Measurements from ENCODE around the gene CRIM1. TPM values are rescaled to one million over a fixed set of nuclear protein-coding genes. Genes with fewer than 3 reads are reported as not detected.

CRIM1 gene
- total RNA-seq, 1 experiment from 2014 or later, result 21.7 TPM

- DNase-seq (ENCODE audit: low spot score), result no peak
These were observed 160.7 kb downstream of the CRIM1 start for GRCh38 chr2:36516136-36516870.

- DNase-seq (ENCODE audit: low spot score), result no peak
These were observed 164.9 kb downstream of the CRIM1 start for GRCh38 chr2:36520431-36520830.

GRCh38 chr2:36523153-36523552 lies 167.6 kb downstream of the CRIM1 start:
- DNase-seq (ENCODE audit: low spot score), result no peak

GRCh38 chr2:36525245-36525644 lies 169.7 kb downstream of the CRIM1 start:
- no peak for DNase-seq (ENCODE audit: low spot score)

- no peak for DNase-seq (ENCODE audit: low spot score)
These were observed 170.6 kb downstream of the CRIM1 start for GRCh38 chr2:36526226-36526625.

- no peak for DNase-seq (ENCODE audit: low spot score)
These were observed 172.7 kb downstream of the CRIM1 start for GRCh38 chr2:36528274-36528673.

- no peak for DNase-seq (ENCODE audit: low spot score)
These were observed 173.3 kb downstream of the CRIM1 start for GRCh38 chr2:36528766-36529392.

GRCh38 chr2:36530178-36530982 lies 174.8 kb downstream of the CRIM1 start:
- no peak for DNase-seq (ENCODE audit: low spot score)

GRCh38 chr2:36530983-36531354 lies 175.4 kb downstream of the CRIM1 start:
- DNase-seq (ENCODE audit: low spot score), result no peak

GRCh38 chr2:36534275-36534799 lies 178.8 kb downstream of the CRIM1 start:
- no peak for DNase-seq (ENCODE audit: low spot score)

- no peak for DNase-seq (ENCODE audit: low spot score)
These were observed 179.5 kb downstream of the CRIM1 start for GRCh38 chr2:36535099-36535498.

- DNase-seq (ENCODE audit: low spot score), result no peak
These were observed 181.2 kb downstream of the CRIM1 start for GRCh38 chr2:36536776-36537175.

GRCh38 chr2:36538335-36538734 lies 182.8 kb downstream of the CRIM1 start:
- no peak for DNase-seq (ENCODE audit: low spot score)

GRCh38 chr2:36539631-36540030 lies 184.1 kb downstream of the CRIM1 start:
- DNase-seq (ENCODE audit: low spot score), result no peak

- no peak for DNase-seq (ENCODE audit: low spot score)
These were observed 185.6 kb downstream of the CRIM1 start for GRCh38 chr2:36540986-36541754.

GRCh38 chr2:36541891-36542595 lies 186.5 kb downstream of the CRIM1 start:
- no peak for DNase-seq (ENCODE audit: low spot score)

GRCh38 chr2:36544638-36545338 lies 189.2 kb downstream of the CRIM1 start:
- no peak for DNase-seq (ENCODE audit: low spot score)

- no peak for DNase-seq (ENCODE audit: low spot score)
These were observed 190.4 kb downstream of the CRIM1 start for GRCh38 chr2:36545871-36546416.

GRCh38 chr2:36547906-36548305 lies 192.3 kb downstream of the CRIM1 start:
- no peak for DNase-seq (ENCODE audit: low spot score)

GRCh38 chr2:36549165-36549574 lies 193.6 kb downstream of the CRIM1 start:
- DNase-seq (ENCODE audit: low spot score), result no peak

All from HT-29 (cell line).